HEK293 (cell line): ENCODE data around the gene SLC16A5.

Experiments
- ATF2 ChIP-seq: fragments of 450-650 bp; formaldehyde crosslinking; IDR thresholded peaks from 2 replicates; pipeline ENCODE4 v1.5.1; 2016; ENCODE audit warnings: missing biosample characterization, missing genetic modification characterization, low read depth
- ZNF138 ChIP-seq: fragments of 450-650 bp; formaldehyde crosslinking; IDR thresholded peaks from 2 replicates; pipeline ENCODE4 v1.5.1; 2016; ENCODE audit warnings: missing biosample characterization, missing genetic modification characterization, borderline replicate concordance
- ZNF76 ChIP-seq: fragments of 450-650 bp; formaldehyde crosslinking; IDR thresholded peaks from 2 replicates; pipeline ENCODE4; 2016; ENCODE audit warnings: low read depth, missing biosample characterization, missing genetic modification characterization, borderline replicate concordance

- TF ChIP-seq ZNF76 (tag by site-specific recombination) (no peak), ATF2 (tag by site-specific recombination) (no peak), ZNF138 (tag by site-specific recombination) (no peak)
These were observed 64.8 kb downstream of the SLC16A5 start for GRCh38 chr17:75152523-75152921.
